Neutrophil (primary cell): ENCODE data around the gene MT1M.

Source experiments
- H3K27ac ChIP-seq: fragments of 200-600 bp; sonication (generic); 2 replicates; pipeline ENCODE4 v1.5.1; 2016; ENCODE audit warnings: mild to moderate bottlenecking, moderate library complexity
- H3K27me3 ChIP-seq: fragments of 200-600 bp; sonication (generic); 2 replicates; pipeline ENCODE4 v1.6.0; 2016; ENCODE audit warnings: mild to moderate bottlenecking
- H3K36me3 ChIP-seq: fragments of 200-600 bp; sonication (generic); 2 replicates; pipeline ENCODE4 v1.5.1; 2017
- H3K4me1 ChIP-seq, 2 experiments: fragments of 200-600 bp in 1 of 2; sonication (generic) in 1 of 2; 1 replicate in 1 of 2; 2 replicates in 1 of 2; pipeline versions ENCODE4 v1.5.1 to v1.6.1; 2013 to 2016; ENCODE audit warnings: low read depth in 1 of 2, low read length in 1 of 2, mild to moderate bottlenecking in 1 of 2, moderate library complexity in 1 of 2; ENCODE audit not compliant: control insufficient read depth in 1 of 2, insufficient read depth in 1 of 2
- H3K4me3 ChIP-seq, 2 experiments: fragments of 200-600 bp in 1 of 2; sonication (generic) in 1 of 2; 1 replicate in 1 of 2; 2 replicates in 1 of 2; pipeline ENCODE4 v1.5.1; 2013 to 2016; ENCODE audit warnings: low read depth in 1 of 2, low read length in 1 of 2, mild to moderate bottlenecking in 1 of 2, moderate library complexity in 1 of 2
- H3K9me3 ChIP-seq: fragments of 200-600 bp; sonication (generic); 2 replicates; pipeline ENCODE4 v1.5.1; 2016
- TF ChIP-seq, protein P1 (sequence below): fragments of 200-600 bp; sonication (generic); IDR thresholded peaks from 2 replicates; pipeline ENCODE4 v1.5.1; 2016; ENCODE audit warnings: antibody characterized with exemption

MT1M gene

DNA sequence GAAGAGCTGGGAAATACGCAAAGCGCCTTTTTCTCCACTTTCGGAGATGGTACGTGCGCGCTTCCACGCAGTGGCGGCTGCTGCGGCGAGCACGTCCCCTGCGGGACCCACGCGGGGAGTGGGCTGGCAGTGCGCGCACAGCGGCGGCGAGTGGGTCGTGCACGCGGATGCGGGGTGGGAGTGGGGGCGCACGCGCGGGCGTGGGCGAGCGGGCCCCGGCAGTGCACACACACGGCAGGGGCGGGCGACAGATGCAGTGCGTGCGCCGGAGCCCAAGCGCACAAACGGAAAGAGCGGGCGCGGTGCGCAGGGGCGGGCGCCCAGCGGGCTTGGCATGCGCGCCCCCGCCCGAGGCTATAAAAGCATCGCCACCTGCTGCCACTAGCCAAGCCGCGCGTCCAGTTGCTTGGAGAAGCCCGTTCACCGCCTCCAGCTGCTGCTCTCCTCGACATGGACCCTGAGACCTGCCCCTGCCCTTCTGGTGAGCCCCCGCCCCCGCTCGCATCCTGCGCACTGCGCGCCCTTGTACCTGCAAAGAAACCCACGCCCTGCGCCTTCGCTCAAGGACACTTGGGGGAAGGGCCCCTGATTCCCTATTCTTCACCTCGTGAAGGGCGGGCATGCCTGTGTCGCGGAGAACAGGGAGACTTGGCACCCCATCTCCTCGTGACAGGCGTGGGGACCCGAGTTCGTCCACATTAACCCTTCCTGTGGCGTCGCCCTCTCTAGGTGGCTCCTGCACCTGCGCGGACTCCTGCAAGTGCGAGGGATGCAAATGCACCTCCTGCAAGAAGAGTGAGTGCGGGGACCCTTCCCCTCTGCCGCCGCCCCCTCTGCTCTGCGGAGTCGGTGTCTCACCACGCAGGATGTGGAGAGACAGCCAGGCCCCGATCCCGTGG is 43.1 kb upstream of the MT1M start, which contains the start of gene MT3:
Gene MT3, plus strand, starts transcription at position 388 of the 899 bp plus-strand sequence. Its CDS starts 63 bp downstream, at position 451.
- peaks cover 0 to 6% of the 10 kb centered on the region in 2 experiments for H3K4me1 ChIP-seq
- H3K27ac ChIP-seq = no peak within 1 kb of the TSS
- no peaks in the 10 kb centered on the region for H3K9me3 ChIP-seq
- no peak within 1 kb of the TSS for H3K4me3 ChIP-seq
- peaks cover 67% of the 10 kb centered on the region for H3K27me3 ChIP-seq
- TF ChIP-seq, protein P1, sequence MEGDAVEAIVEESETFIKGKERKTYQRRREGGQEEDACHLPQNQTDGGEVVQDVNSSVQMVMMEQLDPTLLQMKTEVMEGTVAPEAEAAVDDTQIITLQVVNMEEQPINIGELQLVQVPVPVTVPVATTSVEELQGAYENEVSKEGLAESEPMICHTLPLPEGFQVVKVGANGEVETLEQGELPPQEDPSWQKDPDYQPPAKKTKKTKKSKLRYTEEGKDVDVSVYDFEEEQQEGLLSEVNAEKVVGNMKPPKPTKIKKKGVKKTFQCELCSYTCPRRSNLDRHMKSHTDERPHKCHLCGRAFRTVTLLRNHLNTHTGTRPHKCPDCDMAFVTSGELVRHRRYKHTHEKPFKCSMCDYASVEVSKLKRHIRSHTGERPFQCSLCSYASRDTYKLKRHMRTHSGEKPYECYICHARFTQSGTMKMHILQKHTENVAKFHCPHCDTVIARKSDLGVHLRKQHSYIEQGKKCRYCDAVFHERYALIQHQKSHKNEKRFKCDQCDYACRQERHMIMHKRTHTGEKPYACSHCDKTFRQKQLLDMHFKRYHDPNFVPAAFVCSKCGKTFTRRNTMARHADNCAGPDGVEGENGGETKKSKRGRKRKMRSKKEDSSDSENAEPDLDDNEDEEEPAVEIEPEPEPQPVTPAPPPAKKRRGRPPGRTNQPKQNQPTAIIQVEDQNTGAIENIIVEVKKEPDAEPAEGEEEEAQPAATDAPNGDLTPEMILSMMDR = no peak
- no peaks in the 10 kb centered on the region for H3K36me3 ChIP-seq

DNA sequence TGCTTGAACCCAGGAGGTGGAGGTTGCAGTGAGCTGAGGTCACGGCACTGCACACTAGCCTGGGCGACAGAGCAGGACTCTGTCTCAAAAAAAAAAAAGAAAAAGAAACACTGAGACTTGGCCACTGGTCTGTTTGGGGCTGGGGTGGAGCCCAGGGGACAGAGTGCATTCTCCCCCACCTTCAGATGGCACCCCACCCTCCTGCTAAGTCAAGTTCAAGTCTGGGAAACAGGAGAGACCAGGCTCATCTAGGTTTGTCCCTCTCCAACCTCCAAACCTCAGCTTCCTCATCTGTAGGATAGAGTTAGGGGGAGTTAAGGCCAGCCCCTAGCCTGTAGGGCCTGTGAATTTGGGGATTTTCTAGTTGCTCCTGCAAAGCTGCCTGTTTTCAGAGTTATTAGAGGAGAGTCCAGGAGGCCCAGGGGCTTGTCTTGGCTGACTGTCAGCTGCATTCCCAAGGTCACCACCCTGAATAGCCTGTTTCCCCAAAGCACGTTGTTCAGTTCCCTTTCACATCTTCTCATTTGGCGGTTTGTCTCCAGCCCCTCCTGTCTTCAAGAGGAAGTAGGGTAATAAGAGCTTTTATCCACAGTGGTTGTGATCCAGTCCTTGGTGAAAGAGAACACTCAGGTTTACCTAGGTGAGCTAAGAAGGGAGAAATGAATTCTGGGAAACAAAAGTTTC is 40.9 kb upstream of the MT1M start:
- H3K9me3 ChIP-seq = no peaks in the 10 kb centered on the region
- H3K4me3 ChIP-seq = no peak overlapping the region
- H3K36me3 ChIP-seq = no peaks in the 10 kb centered on the region
- H3K4me1 ChIP-seq = peaks cover 0 to 6% of the 10 kb centered on the region in 2 experiments
- TF ChIP-seq, protein P1 = no peak
- H3K27me3 ChIP-seq = peaks cover 47% of the 10 kb centered on the region
- H3K27ac ChIP-seq = no peak overlapping the region

DNA sequence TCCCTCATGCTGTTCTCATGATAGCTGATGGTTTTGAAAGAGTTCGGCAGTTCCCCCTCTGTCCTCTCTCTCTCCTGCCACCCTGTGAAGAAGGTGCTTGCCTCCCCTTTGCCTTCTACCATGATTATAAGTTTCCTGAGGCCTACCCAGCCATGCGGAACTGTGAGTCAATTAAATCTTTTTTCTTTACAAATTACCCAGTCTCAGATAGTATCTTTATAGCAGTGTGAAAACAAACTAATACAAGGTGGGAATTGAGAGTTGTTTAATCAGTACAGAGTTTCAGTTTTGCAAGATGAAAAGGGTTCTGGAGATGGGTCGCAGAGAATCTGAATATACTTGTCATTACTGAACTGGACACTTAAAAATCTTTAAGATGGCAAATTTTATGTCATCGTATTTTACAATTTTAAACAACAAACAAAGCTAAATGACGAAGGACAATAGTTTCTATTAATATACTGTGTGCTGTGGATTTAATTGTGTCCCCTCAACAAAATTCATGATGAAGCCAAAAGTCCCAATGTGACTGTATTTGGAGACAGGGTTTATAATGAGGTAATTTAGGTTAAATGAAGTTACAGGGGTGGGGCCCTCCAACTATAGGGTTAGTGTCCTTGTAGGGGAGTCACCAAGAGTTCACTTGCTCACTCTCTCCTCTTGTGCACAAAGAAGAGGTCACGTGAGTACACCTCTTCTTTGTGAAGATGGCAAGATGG is 38.7 kb upstream of the MT1M start:
- Histone ChIP-seq H3K27ac (no peak overlapping the region), H3K4me3 (no peak overlapping the region), H3K36me3 (no peaks in the 10 kb centered on the region), H3K4me1 (peaks cover 0 to 6% of the 10 kb centered on the region in 2 experiments), H3K27me3 (peaks cover 38% of the 10 kb centered on the region), H3K9me3 (no peaks in the 10 kb centered on the region)
- TF ChIP-seq, protein P1 = no peak

DNA sequence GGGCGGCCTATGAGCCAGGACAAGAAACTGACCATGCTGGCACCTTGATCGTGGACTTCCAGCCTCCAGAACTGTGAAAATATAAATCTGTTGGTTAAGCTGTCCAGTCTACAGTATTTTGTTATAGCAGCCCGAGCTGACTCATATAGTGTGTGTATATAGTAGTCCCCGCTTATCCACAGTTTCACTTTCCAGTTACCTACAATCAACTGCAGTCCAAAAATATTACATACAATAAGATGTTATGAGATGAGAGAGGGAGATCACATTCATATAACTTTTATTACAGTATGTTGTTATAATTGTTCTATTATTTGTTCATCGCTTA is 38.2 kb upstream of the MT1M start:
- Histone ChIP-seq H3K36me3 (no peaks in the 10 kb centered on the region), H3K9me3 (no peaks in the 10 kb centered on the region), H3K27ac (no peak overlapping the region), H3K27me3 (peaks cover 33% of the 10 kb centered on the region), H3K4me3 (no peak overlapping the region), H3K4me1 (peaks cover 0 to 4% of the 10 kb centered on the region in 2 experiments)
- TF ChIP-seq, protein P1 = no peak

DNA sequence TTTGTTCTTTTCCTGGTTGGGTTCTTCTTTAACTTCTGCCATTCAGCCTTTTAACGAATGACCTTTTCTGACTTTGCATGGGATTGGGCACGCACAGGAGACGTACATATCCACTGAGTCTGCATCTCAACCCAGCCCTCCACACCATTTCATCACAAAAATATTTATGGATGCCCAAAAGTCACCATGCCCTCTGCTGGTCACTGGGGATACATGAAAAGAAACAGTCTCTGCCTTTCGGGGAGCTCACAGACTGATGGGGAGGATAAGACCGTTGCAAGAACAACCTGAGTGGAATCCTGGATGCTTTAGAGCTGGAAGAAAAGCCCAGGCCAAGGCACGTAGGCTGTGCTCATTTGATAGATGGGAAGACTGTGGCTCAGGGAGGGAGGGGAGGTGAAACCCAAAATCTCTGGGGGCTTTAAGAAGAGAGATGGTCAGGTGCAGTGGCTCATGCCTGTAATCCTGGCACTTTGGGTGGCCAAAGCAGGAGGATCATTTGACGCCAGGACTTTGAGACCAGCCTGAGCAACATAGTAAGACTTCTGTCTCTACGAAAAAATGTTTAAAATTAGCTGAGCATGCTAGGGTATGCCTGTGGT is 32.0 kb upstream of the MT1M start:
- Histone ChIP-seq H3K27me3 (peaks cover 49% of the 10 kb centered on the region), H3K36me3 (no peaks in the 10 kb centered on the region), H3K9me3 (no peaks in the 10 kb centered on the region), H3K4me3 (no peak overlapping the region), H3K27ac (no peak overlapping the region), H3K4me1 (no peaks in the 10 kb centered on the region)
- TF ChIP-seq, protein P1 = no peak
